ENCODE results near the gene ALDH1A3.

The ALDH1A3 gene

GRCh38 chr15:100958326-100959065 is 78.9 kb downstream of the ALDH1A3 start:
- no peak for DNase-seq

- DNase-seq = no peak
Observed at GRCh38 chr15:100959066-100960050, 79.7 kb downstream of the ALDH1A3 start.
